GM12801 (cell line): Measurements from ENCODE around the gene AMOTL1.

ENCODE experiments used
- CTCF ChIP-seq: IDR thresholded peaks from one replicate; pipeline ENCODE4 v1.5.1; 2011; ENCODE audit warnings: control low read depth; ENCODE audit not compliant: insufficient read length; ENCODE audit errors: extremely low read depth

AMOTL1 gene

DNA sequence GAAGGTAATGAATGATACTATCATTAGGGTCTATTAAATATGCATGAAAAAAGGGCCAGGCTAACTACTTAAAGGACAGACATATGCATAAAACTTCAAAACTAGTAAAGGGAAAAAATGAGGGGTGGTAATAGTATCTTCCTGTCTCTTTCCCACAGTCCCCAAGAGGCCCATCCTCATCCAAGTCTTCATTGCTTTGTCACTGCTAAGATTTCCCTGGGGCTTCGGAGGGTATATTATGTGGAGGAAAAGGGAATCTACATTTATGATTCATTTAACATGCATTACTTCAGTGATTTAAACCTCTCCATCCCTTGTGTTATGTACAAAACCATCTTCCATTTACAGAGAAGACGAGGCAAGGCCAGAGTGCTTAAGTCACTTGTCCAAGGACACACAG is 139.1 kb downstream of the AMOTL1 start:
- TF ChIP-seq CTCF: no peak

DNA sequence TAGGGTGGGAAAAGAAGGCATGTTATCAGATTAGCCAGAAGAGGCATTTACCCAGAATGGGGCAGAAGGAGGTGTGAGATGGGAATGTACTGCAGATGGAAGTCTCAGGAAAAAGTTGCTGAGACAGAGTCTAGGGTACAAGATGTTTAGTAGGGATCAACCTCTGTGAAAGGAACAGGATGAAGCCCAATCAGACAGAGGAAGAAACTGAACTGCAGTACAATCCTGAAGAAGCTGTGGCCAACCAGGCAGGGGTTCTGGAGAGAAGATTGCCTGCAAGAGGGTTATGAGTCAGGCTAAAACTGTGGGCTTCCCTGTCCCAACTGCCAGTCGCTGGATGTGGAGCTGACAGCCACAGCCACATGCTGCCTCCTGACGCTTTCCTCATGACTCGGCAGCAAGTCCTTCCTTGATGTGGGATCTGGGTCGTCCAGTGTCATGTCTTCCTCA is 141.2 kb downstream of the AMOTL1 start:
- TF ChIP-seq CTCF: no peak

- TF ChIP-seq CTCF: no peak
Measured at GRCh38 chr11:94910270-94910669, 142.1 kb downstream of the AMOTL1 start.

GRCh38 chr11:94910779-94911178 is 142.6 kb downstream of the AMOTL1 start:
- TF ChIP-seq CTCF: no peak

GRCh38 chr11:94912806-94913205 is 144.7 kb downstream of the AMOTL1 start:
- TF ChIP-seq CTCF: no peak

- no peak for TF ChIP-seq CTCF
Measured at GRCh38 chr11:94920311-94920710, 152.2 kb downstream of the AMOTL1 start.

- TF ChIP-seq CTCF: no peak
Measured at GRCh38 chr11:94922321-94923003, 154.3 kb downstream of the AMOTL1 start.
